Inferior parietal cortex (tissue), 1 donor: ENCODE data around the gene PEX3.
"Not testable (repeated sequence)": the region's sequence is repeated elsewhere in the genome, so short reads cannot be mapped to it uniquely, and the experiment has no call there.

Experiments
- DNase-seq: peaks from one replicate; pipeline ENCODE4 v3.0.0-alpha.2; 2016; ENCODE audit errors: extremely low spot score

Gene PEX3

GRCh38 chr6:143506620-143507019 lies 56.0 kb downstream of the PEX3 start:
- no peak for DNase-seq

GRCh38 chr6:143507358-143508145 lies 56.9 kb downstream of the PEX3 start:
- no peak for DNase-seq

- not testable (repeated sequence) for DNase-seq
Measured at GRCh38 chr6:143510326-143510725, 59.7 kb downstream of the PEX3 start.

GRCh38 chr6:143510991-143511891 lies 60.6 kb downstream of the PEX3 start, which contains the start of gene FUCA2:
FUCA2 (minus strand) TSS chr6:143511720; CDS start chr6:143511634, 86 bp downstream.
- peak; percentile 89 for DNase-seq

- no peak for DNase-seq
Measured at GRCh38 chr6:143513410-143513809, 62.8 kb downstream of the PEX3 start.

- peak; percentile 22 for DNase-seq
Measured at GRCh38 chr6:143515061-143515760, 64.6 kb downstream of the PEX3 start.

GRCh38 chr6:143515766-143516355 lies 65.3 kb downstream of the PEX3 start:
- no peak for DNase-seq

GRCh38 chr6:143516690-143517446 lies 66.3 kb downstream of the PEX3 start:
- no peak for DNase-seq

GRCh38 chr6:143517447-143517773 lies 66.8 kb downstream of the PEX3 start:
- DNase-seq, result no peak

GRCh38 chr6:143522039-143522600 lies 71.5 kb downstream of the PEX3 start:
- no peak for DNase-seq

GRCh38 chr6:143525356-143525755 lies 74.8 kb downstream of the PEX3 start:
- DNase-seq, result no peak

GRCh38 chr6:143527677-143528076 lies 77.1 kb downstream of the PEX3 start:
- DNase-seq, result no peak

- no peak for DNase-seq
Measured at GRCh38 chr6:143528164-143528811, 77.7 kb downstream of the PEX3 start.

- DNase-seq, result no peak
Measured at GRCh38 chr6:143529095-143529494, 78.5 kb downstream of the PEX3 start.

- DNase-seq, result no peak
Measured at GRCh38 chr6:143531720-143532499, 81.3 kb downstream of the PEX3 start.

- DNase-seq, result no peak
Measured at GRCh38 chr6:143535189-143535614, 84.6 kb downstream of the PEX3 start.

GRCh38 chr6:143536461-143536865 lies 85.9 kb downstream of the PEX3 start:
- DNase-seq, result no peak

GRCh38 chr6:143536866-143537691 lies 86.5 kb downstream of the PEX3 start:
- DNase-seq, result peak; percentile 38
